PC-9 (cell line): Measurements from ENCODE around the gene DHX32. TPM values are rescaled to one million over a fixed set of nuclear protein-coding genes. Genes with fewer than 3 reads are reported as not detected.

Experiments used
- BruUV-seq: library from RNA; stranded (reverse); fragments of 400-500 nt; replicated peaks from 2 replicates; lab custom pipeline; 2021; lab: Mats Ljungman, UMichigan
- CTCF ChIA-PET: fragments of 300-600 bp; sonication (Branson Sonifier 250); formaldehyde crosslinking; loops from one replicate; lab custom pipeline; 2022; ENCODE audit warnings: antibody characterized with exemption; lab: Charles Lee
- POLR2A ChIA-PET: fragments of 300-600 bp; sonication (Branson Sonifier 250); formaldehyde crosslinking; loops from one replicate; lab custom pipeline; 2022; ENCODE audit warnings: antibody characterized with exemption; ENCODE audit not compliant: unreplicated experiment; lab: Charles Lee
- DNase-seq, 2 experiments: peaks; one replicate each; pipeline versions ENCODE4 v3.0.0 to v3.0.0-alpha.2; 2015 to 2022; ENCODE audit warnings: mixed read lengths in 1 of 2
- H2AFZ ChIP-seq: fragments of 200-600 bp; sonication (generic); 2 replicates; pipeline ENCODE4 v1.8.1; 2017; ENCODE audit warnings: antibody characterized with exemption
- H3F3A ChIP-seq: fragments of 200-600 bp; sonication (generic); 2 replicates; pipeline ENCODE4 v1.8.1; 2017; ENCODE audit warnings: antibody characterized with exemption, mild to moderate bottlenecking, low read depth; ENCODE audit not compliant: insufficient read depth
- H3K27ac ChIP-seq: fragments of 200-600 bp; sonication (generic); 2 replicates; pipeline ENCODE4 v1.6.1; 2016; ENCODE audit warnings: mixed run types
- H3K27me3 ChIP-seq: fragments of 200-600 bp; sonication (generic); 2 replicates; pipeline ENCODE4 v1.6.1; 2016; ENCODE audit warnings: low read depth, mixed run types; ENCODE audit not compliant: insufficient read depth
- H3K36me3 ChIP-seq: fragments of 200-600 bp; sonication (generic); 2 replicates; pipeline ENCODE4 v1.6.1; 2016; ENCODE audit warnings: low read depth, mixed run types
- H3K4me1 ChIP-seq: fragments of 200-600 bp; sonication (generic); replicated peaks from 2 replicates; pipeline ENCODE4 v1.6.1; 2016; ENCODE audit warnings: mixed run types; ENCODE audit not compliant: insufficient read depth
- H3K4me2 ChIP-seq: fragments of 200-600 bp; sonication (generic); 2 replicates; pipeline ENCODE4 v1.6.1; 2017; ENCODE audit warnings: mixed run types
- H3K4me3 ChIP-seq: fragments of 200-600 bp; sonication (generic); 2 replicates; pipeline ENCODE4 v1.6.1; 2016; ENCODE audit warnings: mixed run types
- H3K79me2 ChIP-seq: fragments of 200-600 bp; sonication (generic); 2 replicates; pipeline ENCODE4 v1.6.1; 2017; ENCODE audit warnings: low read depth, mixed run types
- H3K9me2 ChIP-seq: fragments of 200-600 bp; sonication (generic); 2 replicates; pipeline ENCODE4 v1.8.1; 2017; ENCODE audit warnings: mild to moderate bottlenecking; ENCODE audit not compliant: insufficient read depth
- H3K9me3 ChIP-seq: fragments of 200-600 bp; sonication (generic); 2 replicates; pipeline ENCODE4 v1.8.1; 2016; ENCODE audit warnings: low read depth; ENCODE audit not compliant: insufficient read depth
- H4K20me1 ChIP-seq: fragments of 200-600 bp; sonication (generic); 2 replicates; pipeline ENCODE4 v1.8.1; 2017; ENCODE audit not compliant: insufficient read depth
- EZH2 ChIP-seq: fragments of 200-600 bp; sonication (generic); IDR thresholded peaks from 2 replicates; pipeline ENCODE4 v1.8.0; 2017; ENCODE audit warnings: antibody characterized with exemption, low read depth
- intact Hi-C: fragments of 100-400 bp; cut with micrococcal nuclease; formaldehyde crosslinking; loops from one replicate; pipeline ENCODE4 v1.10.0; 2022; ENCODE audit not compliant: unreplicated experiment
- total RNA-seq: library from RNA; stranded (reverse); gene quantifications from 2 replicates; pipeline ENCODE4 v1.2.3, GENCODE V29; 2021
- TF ChIP-seq, protein P1 (sequence below): fragments of 200-600 bp; sonication (generic); conservative IDR thresholded peaks from 2 replicates; pipeline ENCODE4 v1.6.1; 2017; ENCODE audit warnings: mixed run types, antibody characterized with exemption, mild to moderate bottlenecking, moderate library complexity

Gene DHX32
- total RNA-seq, 1 experiment from 2014 or later = 51.0 TPM

GRCh38 chr10:125817337-125817946 lies 63.6 kb downstream of the DHX32 start:
- DNase-seq = no peak
- H3K9me2 ChIP-seq = no peaks in the 10 kb centered on the region
- ChIA-PET CTCF (interaction anchor here (0.6 kb wide), 1 partner anchor 781 kb away, joined by 24 read pairs; no protein-coding TSS in a partner anchor), POLR2A (interaction anchor here (0.6 kb wide), 1 partner anchor 17 kb away, joined by 11 read pairs; no protein-coding TSS in a partner anchor)
- no peaks in the 10 kb centered on the region for H3F3A ChIP-seq
- TF ChIP-seq EZH2 = no peak
- TF ChIP-seq, protein P1, sequence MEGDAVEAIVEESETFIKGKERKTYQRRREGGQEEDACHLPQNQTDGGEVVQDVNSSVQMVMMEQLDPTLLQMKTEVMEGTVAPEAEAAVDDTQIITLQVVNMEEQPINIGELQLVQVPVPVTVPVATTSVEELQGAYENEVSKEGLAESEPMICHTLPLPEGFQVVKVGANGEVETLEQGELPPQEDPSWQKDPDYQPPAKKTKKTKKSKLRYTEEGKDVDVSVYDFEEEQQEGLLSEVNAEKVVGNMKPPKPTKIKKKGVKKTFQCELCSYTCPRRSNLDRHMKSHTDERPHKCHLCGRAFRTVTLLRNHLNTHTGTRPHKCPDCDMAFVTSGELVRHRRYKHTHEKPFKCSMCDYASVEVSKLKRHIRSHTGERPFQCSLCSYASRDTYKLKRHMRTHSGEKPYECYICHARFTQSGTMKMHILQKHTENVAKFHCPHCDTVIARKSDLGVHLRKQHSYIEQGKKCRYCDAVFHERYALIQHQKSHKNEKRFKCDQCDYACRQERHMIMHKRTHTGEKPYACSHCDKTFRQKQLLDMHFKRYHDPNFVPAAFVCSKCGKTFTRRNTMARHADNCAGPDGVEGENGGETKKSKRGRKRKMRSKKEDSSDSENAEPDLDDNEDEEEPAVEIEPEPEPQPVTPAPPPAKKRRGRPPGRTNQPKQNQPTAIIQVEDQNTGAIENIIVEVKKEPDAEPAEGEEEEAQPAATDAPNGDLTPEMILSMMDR = no peak
- no peak overlapping the region for H3K4me3 ChIP-seq
- H3K4me1 ChIP-seq = no peaks in the 10 kb centered on the region
- H3K4me2 ChIP-seq = no peak overlapping the region
- no peaks in the 10 kb centered on the region for H3K36me3 ChIP-seq
- intact Hi-C loops = no loop called here
- no TSS peak for BruUV-seq
- no peaks in the 10 kb centered on the region for H4K20me1 ChIP-seq
- H3K9me3 ChIP-seq = no peaks in the 10 kb centered on the region
- no peak overlapping the region for H2AFZ ChIP-seq
- H3K27me3 ChIP-seq = no peaks in the 10 kb centered on the region
- H3K27ac ChIP-seq = no peak overlapping the region
- H3K79me2 ChIP-seq = peaks cover 9% of the 10 kb centered on the region

DNA sequence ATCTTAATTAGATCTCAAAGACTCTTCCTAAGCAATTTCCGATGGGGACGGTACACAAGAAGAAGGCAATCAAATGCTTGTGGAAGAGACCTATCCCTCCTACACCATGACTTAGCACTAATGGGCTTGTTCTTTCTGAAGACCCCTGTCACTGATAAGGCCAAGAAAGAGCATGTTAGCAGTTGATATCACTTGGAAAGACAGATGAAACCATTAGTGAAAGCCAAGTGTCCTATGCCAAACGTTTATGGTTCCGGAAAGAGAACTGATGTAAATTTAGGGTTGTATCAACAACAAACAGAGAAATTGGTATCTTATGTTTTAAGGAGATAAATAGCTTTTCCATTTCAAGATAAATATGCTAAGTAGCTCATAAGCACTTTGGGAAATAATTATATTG lies 64.5 kb downstream of the DHX32 start:
- no peak for TF ChIP-seq EZH2
- TF ChIP-seq, protein P1 = no peak
- Histone ChIP-seq H3K4me1 (no peaks in the 10 kb centered on the region), H3K9me3 (no peaks in the 10 kb centered on the region), H3K9me2 (no peaks in the 10 kb centered on the region), H3K79me2 (peaks cover under 1% of the 10 kb centered on the region; the same call in 1 of the 2 replicates), H2AFZ (no peak overlapping the region), H3K4me2 (no peak overlapping the region), H3K4me3 (no peak overlapping the region), H4K20me1 (no peaks in the 10 kb centered on the region), H3K27ac (no peak overlapping the region), H3K27me3 (no peaks in the 10 kb centered on the region), H3K36me3 (no peaks in the 10 kb centered on the region), H3F3A (no peaks in the 10 kb centered on the region)
- ChIA-PET POLR2A (no interaction called here), CTCF (no interaction called here)
- BruUV-seq = no TSS peak
- DNase-seq = no peak
- intact Hi-C loops = no loop called here

DNA sequence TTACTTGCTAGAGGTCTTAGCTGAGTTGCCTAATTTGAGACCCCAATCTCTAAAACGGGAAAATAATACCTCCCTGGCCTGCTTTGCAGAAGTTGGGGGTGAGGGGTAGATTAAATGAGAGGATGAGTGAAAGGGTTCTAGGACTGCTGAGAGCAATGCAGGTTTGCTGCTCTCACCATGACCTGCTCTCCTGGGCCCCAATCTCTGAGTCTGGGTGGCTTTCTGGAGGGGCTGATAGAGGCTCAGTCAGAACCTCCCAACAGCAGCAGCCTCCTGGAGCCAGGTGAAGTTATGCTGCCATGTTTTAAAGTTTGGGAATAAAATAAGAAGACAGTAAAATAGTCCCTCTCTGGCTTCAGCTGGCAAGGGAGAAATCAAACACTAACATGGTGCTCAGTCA lies 65.3 kb downstream of the DHX32 start:
- H3F3A ChIP-seq = no peaks in the 10 kb centered on the region
- no peaks in the 10 kb centered on the region for H3K36me3 ChIP-seq
- no peaks in the 10 kb centered on the region for H4K20me1 ChIP-seq
- no peaks in the 10 kb centered on the region for H3K79me2 ChIP-seq
- TF ChIP-seq, protein P1 = no peak
- no peak for TF ChIP-seq EZH2
- no peak for DNase-seq
- H3K4me3 ChIP-seq = no peak overlapping the region
- no TSS peak for BruUV-seq
- ChIA-PET CTCF (no interaction called here), POLR2A (no interaction called here)
- H3K9me3 ChIP-seq = no peaks in the 10 kb centered on the region
- intact Hi-C loops = no loop called here
- no peaks in the 10 kb centered on the region for H3K4me1 ChIP-seq
- H2AFZ ChIP-seq = no peak overlapping the region
- H3K4me2 ChIP-seq = no peak overlapping the region
- H3K27ac ChIP-seq = no peak overlapping the region
- H3K27me3 ChIP-seq = no peaks in the 10 kb centered on the region
- no peaks in the 10 kb centered on the region for H3K9me2 ChIP-seq
